ENCODE measurements around the gene STAT3. TPM values are rescaled to one million over a fixed set of nuclear protein-coding genes. Genes with fewer than 3 reads are reported as not detected.
A peak's percentile ranks its signal among the peaks of the same experiment; 100 is the strongest.

Gene STAT3
- total RNA-seq, 2 experiments from 2014 or later = 14.8 to 28.7 TPM

DNA sequence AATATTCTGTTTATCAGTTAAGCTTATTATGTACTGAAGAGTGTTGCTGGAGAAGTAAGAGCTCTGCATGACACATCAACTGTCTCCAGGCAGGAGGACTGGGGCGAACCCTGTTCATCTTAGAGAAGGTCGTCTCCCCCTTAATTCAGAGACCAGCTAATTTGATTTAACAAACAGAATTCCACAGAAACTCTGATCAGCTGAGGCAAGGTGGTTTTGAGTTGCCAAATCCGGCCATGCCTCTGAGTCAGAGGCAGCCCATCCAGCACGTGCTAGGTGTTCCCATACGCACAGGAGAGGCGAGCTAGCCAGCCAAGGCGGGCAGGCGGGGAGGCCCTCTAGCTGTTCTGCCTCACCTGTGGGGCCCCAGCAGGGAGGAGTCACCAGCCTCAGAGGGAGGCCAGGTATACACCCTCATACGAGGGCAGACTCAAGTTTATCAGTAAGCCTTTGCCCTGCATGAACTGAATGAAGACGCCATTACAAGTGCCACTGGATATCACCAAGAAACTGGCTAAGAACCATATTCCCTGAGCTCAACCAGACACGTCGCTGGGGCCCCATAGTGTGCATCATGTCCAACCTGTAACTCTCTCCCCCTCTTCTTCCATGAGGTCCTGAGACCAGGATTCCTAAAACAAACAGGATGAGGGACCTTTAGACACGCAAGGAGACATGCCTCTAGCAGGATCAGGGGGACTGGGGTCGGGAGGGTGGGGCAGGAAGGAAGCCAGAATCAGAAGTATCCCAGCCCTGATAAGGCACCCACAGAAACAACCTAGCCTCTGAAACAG lies 74.3 kb downstream of the STAT3 start:
- Histone ChIP-seq H3K4me2 (ENCODE audit: low read length) (no peak overlapping the region), H4K20me1 (ENCODE audit: insufficient read depth, low read length) (no peaks in the 10 kb centered on the region), H3K79me2 (ENCODE audit: insufficient read depth, low read depth, low read length) (no peaks in the 10 kb centered on the region), H3K9me3 (ENCODE audit: low read length) (no peaks in the 10 kb centered on the region), H3K36me3 (ENCODE audit: insufficient read depth, low read length) (no peaks in the 10 kb centered on the region), H3K27ac (ENCODE audit: low read depth, low read length, poor library complexity, severe bottlenecking) (no peak overlapping the region), H2AFZ (ENCODE audit: low read length) (no peak overlapping the region), H3K4me3 (ENCODE audit: low read depth, low read length, poor library complexity, severe bottlenecking) (no peak overlapping the region), H3K9me2 (ENCODE audit: insufficient read depth, low read length) (no peaks in the 10 kb centered on the region), H3K4me1 (ENCODE audit: insufficient read depth, low read length, poor library complexity, severe bottlenecking) (peaks cover 34% of the 10 kb centered on the region)
- ChIA-PET POLR2A (interaction anchor here (0.5 to 1.2 kb wide), 4 partner anchors 75 to 471 kb away, joined by 3 to 4 read pairs (median 3); partner anchors contain the start of gene STAT3), CTCF (ENCODE audit: unreplicated experiment) (no interaction called here)
- DNase-seq (ENCODE audit: low spot score) = no peak
- BruUV-seq (replicated peaks) = no TSS peak
- TF ChIP-seq, protein P1, sequence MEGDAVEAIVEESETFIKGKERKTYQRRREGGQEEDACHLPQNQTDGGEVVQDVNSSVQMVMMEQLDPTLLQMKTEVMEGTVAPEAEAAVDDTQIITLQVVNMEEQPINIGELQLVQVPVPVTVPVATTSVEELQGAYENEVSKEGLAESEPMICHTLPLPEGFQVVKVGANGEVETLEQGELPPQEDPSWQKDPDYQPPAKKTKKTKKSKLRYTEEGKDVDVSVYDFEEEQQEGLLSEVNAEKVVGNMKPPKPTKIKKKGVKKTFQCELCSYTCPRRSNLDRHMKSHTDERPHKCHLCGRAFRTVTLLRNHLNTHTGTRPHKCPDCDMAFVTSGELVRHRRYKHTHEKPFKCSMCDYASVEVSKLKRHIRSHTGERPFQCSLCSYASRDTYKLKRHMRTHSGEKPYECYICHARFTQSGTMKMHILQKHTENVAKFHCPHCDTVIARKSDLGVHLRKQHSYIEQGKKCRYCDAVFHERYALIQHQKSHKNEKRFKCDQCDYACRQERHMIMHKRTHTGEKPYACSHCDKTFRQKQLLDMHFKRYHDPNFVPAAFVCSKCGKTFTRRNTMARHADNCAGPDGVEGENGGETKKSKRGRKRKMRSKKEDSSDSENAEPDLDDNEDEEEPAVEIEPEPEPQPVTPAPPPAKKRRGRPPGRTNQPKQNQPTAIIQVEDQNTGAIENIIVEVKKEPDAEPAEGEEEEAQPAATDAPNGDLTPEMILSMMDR (conservative IDR thresholded peaks at IDR 0.05; ENCODE audit: low read length) = no peak
- TF ChIP-seq EZH2phosphoT487 (IDR thresholded peaks at IDR 0.05; ENCODE audit: borderline replicate concordance, low read depth, low read length) = no peak
- intact Hi-C loops (cut with micrococcal nuclease; ENCODE audit: unreplicated experiment) = no loop called here

- no peak overlapping the region for H3K4me2 ChIP-seq (ENCODE audit: low read length)
- no peaks in the 10 kb centered on the region for H3K79me2 ChIP-seq (ENCODE audit: insufficient read depth, low read depth, low read length)
- no peaks in the 10 kb centered on the region for H3K36me3 ChIP-seq (ENCODE audit: insufficient read depth, low read length)
- TF ChIP-seq EZH2phosphoT487 (IDR thresholded peaks at IDR 0.05; ENCODE audit: borderline replicate concordance, low read depth, low read length) = no peak
- TF ChIP-seq, protein P1 (conservative IDR thresholded peaks at IDR 0.05; ENCODE audit: low read length) = no peak
- DNase-seq (ENCODE audit: low spot score) = no peak
- peaks cover 34% of the 10 kb centered on the region for H3K4me1 ChIP-seq (ENCODE audit: insufficient read depth, low read length, poor library complexity, severe bottlenecking)
- no peak overlapping the region for H2AFZ ChIP-seq (ENCODE audit: low read length)
- H3K4me3 ChIP-seq (ENCODE audit: low read depth, low read length, poor library complexity, severe bottlenecking) = no peak overlapping the region
- POLR2A ChIA-PET = interaction anchor here (0.6 to 1.2 kb wide), 3 partner anchors 39 to 86 kb away, joined by 3 to 4 read pairs (median 3); partner anchors contain the start of gene STAT3
- BruUV-seq (replicated peaks) = TSS peak; percentile 55
- no peaks in the 10 kb centered on the region for H4K20me1 ChIP-seq (ENCODE audit: insufficient read depth, low read length)
- CTCF ChIA-PET (ENCODE audit: unreplicated experiment) = interaction anchor here (0.5 kb wide), 1 partner anchor 205 kb away, joined by 11 read pairs; no protein-coding TSS in a partner anchor
- intact Hi-C loops (cut with micrococcal nuclease; ENCODE audit: unreplicated experiment) = no loop called here
- H3K27ac ChIP-seq (ENCODE audit: low read depth, low read length, poor library complexity, severe bottlenecking) = no peak overlapping the region
- H3K9me3 ChIP-seq (ENCODE audit: low read length) = no peaks in the 10 kb centered on the region
- H3K9me2 ChIP-seq (ENCODE audit: insufficient read depth, low read length) = no peaks in the 10 kb centered on the region
These were observed 74.9 kb downstream of the STAT3 start for GRCh38 chr17:42313389-42313772.
